NT2/D1 (cell line): ENCODE measurements around the gene INO80D.

ENCODE experiments used
- SUZ12 ChIP-seq: IDR thresholded peaks from 2 replicates; pipeline ENCODE4 v1.6.1; 2011; ENCODE audit not compliant: insufficient read length, insufficient read depth; ENCODE audit errors: extremely low read depth
- YY1 ChIP-seq: IDR thresholded peaks from 2 replicates; pipeline ENCODE4 v1.6.1; 2011; ENCODE audit not compliant: insufficient read length, insufficient read depth
- ZNF274 ChIP-seq: IDR thresholded peaks from 2 replicates; pipeline ENCODE4 v1.6.1; 2011; ENCODE audit warnings: mild to moderate bottlenecking, low read depth, low read length

DNA sequence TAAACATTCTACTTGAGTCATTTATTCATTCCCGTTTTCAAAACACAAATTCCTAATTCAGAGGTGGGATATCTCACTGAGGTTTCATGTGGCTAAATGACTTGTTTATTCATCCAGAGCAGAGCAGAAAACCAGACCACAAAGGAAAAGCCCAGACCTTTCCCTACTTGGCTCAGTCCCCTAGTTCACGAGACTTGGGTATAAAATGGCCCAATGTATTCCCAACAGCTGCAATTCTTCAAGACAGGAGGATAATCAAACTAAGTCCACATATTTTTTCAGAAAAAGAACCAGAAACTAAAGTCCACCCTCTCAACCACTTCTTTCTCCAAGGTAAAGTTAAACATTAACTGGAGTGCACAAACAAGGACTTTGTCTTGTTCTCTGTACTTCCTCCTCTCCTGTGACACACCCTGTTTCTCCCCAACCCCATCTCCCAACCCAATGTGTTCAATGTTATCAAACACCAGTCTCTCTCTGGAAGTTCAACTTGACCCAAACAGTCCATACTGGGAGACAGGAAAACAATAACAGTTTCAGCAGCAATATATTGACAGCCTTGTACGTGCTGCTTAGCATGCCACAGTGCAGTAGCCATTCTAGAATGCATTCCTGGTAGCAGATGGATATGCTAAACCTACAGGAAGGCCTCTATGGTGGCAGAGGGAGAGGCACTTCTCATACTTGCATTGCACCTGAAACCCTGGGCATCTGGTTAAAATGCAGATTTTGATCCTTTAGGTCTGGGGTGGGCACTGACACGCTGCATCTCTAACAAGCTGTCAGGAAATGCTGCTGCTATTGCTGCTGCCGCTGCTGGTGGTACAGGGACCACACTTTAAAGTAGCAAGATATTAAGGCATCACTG is 110.7 kb downstream of the INO80D start:
- no peak for TF ChIP-seq YY1
- TF ChIP-seq ZNF274: no peak
- no peak for TF ChIP-seq SUZ12
